ENCODE results near the gene PEX11G.

DNA sequence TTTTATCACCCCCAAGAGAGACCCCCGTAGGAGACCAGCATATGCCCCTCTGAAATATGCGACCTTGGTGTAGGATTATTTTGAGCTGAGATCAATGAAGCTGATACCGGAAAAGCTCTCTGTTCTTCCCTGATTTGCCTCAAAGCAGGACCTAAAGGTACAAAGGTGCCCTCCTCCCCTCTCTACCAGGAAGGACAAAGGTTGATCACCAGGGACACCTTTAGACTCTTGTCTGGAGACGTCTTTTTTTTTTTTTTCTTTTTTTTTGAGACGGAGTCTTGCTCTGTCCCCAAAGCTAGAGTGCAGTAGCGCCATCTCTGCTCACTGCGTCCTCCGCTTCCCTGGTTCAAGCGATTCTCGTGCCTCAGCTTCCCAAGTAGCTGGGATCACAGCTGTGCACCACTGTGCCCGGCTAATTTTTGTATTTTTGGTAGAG, 792 bp upstream of the PEX11G start:
- TF ChIP-seq, protein P1, sequence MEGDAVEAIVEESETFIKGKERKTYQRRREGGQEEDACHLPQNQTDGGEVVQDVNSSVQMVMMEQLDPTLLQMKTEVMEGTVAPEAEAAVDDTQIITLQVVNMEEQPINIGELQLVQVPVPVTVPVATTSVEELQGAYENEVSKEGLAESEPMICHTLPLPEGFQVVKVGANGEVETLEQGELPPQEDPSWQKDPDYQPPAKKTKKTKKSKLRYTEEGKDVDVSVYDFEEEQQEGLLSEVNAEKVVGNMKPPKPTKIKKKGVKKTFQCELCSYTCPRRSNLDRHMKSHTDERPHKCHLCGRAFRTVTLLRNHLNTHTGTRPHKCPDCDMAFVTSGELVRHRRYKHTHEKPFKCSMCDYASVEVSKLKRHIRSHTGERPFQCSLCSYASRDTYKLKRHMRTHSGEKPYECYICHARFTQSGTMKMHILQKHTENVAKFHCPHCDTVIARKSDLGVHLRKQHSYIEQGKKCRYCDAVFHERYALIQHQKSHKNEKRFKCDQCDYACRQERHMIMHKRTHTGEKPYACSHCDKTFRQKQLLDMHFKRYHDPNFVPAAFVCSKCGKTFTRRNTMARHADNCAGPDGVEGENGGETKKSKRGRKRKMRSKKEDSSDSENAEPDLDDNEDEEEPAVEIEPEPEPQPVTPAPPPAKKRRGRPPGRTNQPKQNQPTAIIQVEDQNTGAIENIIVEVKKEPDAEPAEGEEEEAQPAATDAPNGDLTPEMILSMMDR (IDR thresholded peaks at IDR 0.05 in 4 of 5, conservative IDR thresholded peaks at IDR 0.05 in 1 of 5), result no peak
- TF ChIP-seq POLR2A (IDR thresholded peaks at IDR 0.05), result no peak

All from gastrocnemius medialis (tissue), 4 donors.